Panc1 (cell line): ENCODE data around the gene TENM3. TPM values are rescaled to one million over a fixed set of nuclear protein-coding genes. Genes with fewer than 3 reads are reported as not detected.

Experiments used
- ATAC-seq: fragments of 200-7000 bp; cut with Tn5 transposase; 2 replicates; pipeline ENCODE4 v1.9.1; 2020; ENCODE audit warnings: mild to moderate bottlenecking, moderate library complexity
- BruUV-seq: library from RNA; stranded (reverse); fragments of 400-500 nt; replicated peaks from 2 replicates; lab custom pipeline; 2021; lab: Mats Ljungman, UMichigan
- CTCF ChIA-PET: fragments of 300-600 bp; sonication (Branson Sonifier 250); formaldehyde crosslinking; loops from one replicate; lab custom pipeline; 2022; ENCODE audit warnings: antibody characterized with exemption; lab: Charles Lee
- POLR2A ChIA-PET: fragments of 300-600 bp; sonication (Branson Sonifier 250); formaldehyde crosslinking; loops from one replicate; lab custom pipeline; 2022; ENCODE audit warnings: antibody characterized with exemption; lab: Charles Lee
- DNase-seq: peaks from one replicate; pipeline ENCODE4 v3.0.0-alpha.2; 2010; ENCODE audit warnings: low read depth, low spot score
- H3K27ac ChIP-seq: 2 replicates; pipeline ENCODE4 v1.5.1; 2011; ENCODE audit warnings: mild to moderate bottlenecking, low read length, inconsistent platforms
- H3K27me3 ChIP-seq: fragments of 200-500 bp; sonication (Bioruptor generic); 2 replicates; pipeline ENCODE4 v1.6.0; 2014; ENCODE audit warnings: low read length, inconsistent platforms; ENCODE audit not compliant: control insufficient read depth, insufficient read depth
- H3K36me3 ChIP-seq: fragments of 200-500 bp; sonication (Bioruptor generic); 2 replicates; pipeline ENCODE4 v1.5.1; 2014; ENCODE audit warnings: inconsistent platforms, mild to moderate bottlenecking, low read length, moderate library complexity; ENCODE audit not compliant: control insufficient read depth, insufficient read depth
- H3K4me1 ChIP-seq: 2 replicates; pipeline ENCODE4 v1.5.1; 2011; ENCODE audit warnings: inconsistent platforms, mild to moderate bottlenecking, low read length, moderate library complexity; ENCODE audit not compliant: control insufficient read depth, insufficient read depth
- H3K4me3 ChIP-seq, 2 experiments: 2 replicates each; pipeline ENCODE4 v1.5.1; 2011 to 2012; ENCODE audit warnings: low read depth in 2 of 2, low read length in 2 of 2, mild to moderate bottlenecking in 2 of 2, inconsistent platforms in 1 of 2, moderate library complexity in 1 of 2
- H3K9me3 ChIP-seq: fragments of 200-500 bp; sonication (Bioruptor generic); 2 replicates; pipeline ENCODE4 v1.5.1; 2014; ENCODE audit warnings: low read depth, mild to moderate bottlenecking, inconsistent platforms, low read length, moderate library complexity; ENCODE audit not compliant: control insufficient read depth, insufficient read depth
- CTCF ChIP-seq: fragments of 450-650 bp; IDR thresholded peaks from 2 replicates; pipeline ENCODE4 v1.5.1; 2017; ENCODE audit warnings: mild to moderate bottlenecking
- POLR2AphosphoS5 ChIP-seq: IDR thresholded peaks from 2 replicates; pipeline ENCODE4 v1.6.1; 2012; ENCODE audit warnings: mild to moderate bottlenecking, low read depth, low read length, moderate library complexity
- REST ChIP-seq, 2 experiments: IDR thresholded peaks; 2 replicates each; pipeline ENCODE4 v1.6.1; 2011 to 2012; ENCODE audit warnings: low read depth in 2 of 2, control low read depth in 1 of 2, low read length in 1 of 2, mild to moderate bottlenecking in 1 of 2, moderate library complexity in 1 of 2; ENCODE audit not compliant: insufficient read depth in 1 of 2
- SIN3A ChIP-seq: IDR thresholded peaks from 2 replicates; pipeline ENCODE4 v1.6.1; 2012; ENCODE audit warnings: low read depth, mild to moderate bottlenecking, low read length, moderate library complexity, borderline replicate concordance; ENCODE audit not compliant: insufficient read depth
- TCF7L2 ChIP-seq: IDR thresholded peaks from 2 replicates; pipeline ENCODE4 v1.6.1; 2011; ENCODE audit warnings: mild to moderate bottlenecking, low read depth, low read length, inconsistent platforms
- in situ Hi-C: cut with HindIII; loops from 2 replicates; pipeline ENCODE4 v1.10.0; 2016; ENCODE audit warnings: low sequenced_read_pairs, low pct_unique_long_range_greater_than_20kb
- intact Hi-C: fragments of 100-400 bp; cut with micrococcal nuclease; formaldehyde crosslinking; loops from one replicate; pipeline ENCODE4 v1.10.0; 2022; ENCODE audit not compliant: unreplicated experiment
- total RNA-seq: library from RNA; stranded (reverse); gene quantifications from one replicate; pipeline ENCODE4 v1.2.1, GENCODE V29; 2021; ENCODE audit not compliant: unreplicated experiment

The TENM3 gene
- total RNA-seq, 1 experiment from 2014 or later, result 0.95 TPM

- no peak overlapping the region for H3K4me3 ChIP-seq
- POLR2A ChIA-PET, result no interaction called here
- BruUV-seq, result no TSS peak
- no peak for ATAC-seq
- H3K4me1 ChIP-seq, result no peaks in the 10 kb centered on the region
- no peak for DNase-seq
- H3K27ac ChIP-seq, result no peak overlapping the region
- no peaks in the 10 kb centered on the region for H3K27me3 ChIP-seq
- H3K9me3 ChIP-seq, result no peaks in the 10 kb centered on the region
- CTCF ChIA-PET, result no interaction called here
- H3K36me3 ChIP-seq, result no peaks in the 10 kb centered on the region
- in situ Hi-C loops, result no loop called here
- intact Hi-C loops, result no loop called here
- TF ChIP-seq REST (IDR thresholded peaks at IDR 0.05; ENCODE audit: insufficient read depth in 1 of 2, low read depth in 2 of 2, low read length in 1 of 2) (no peak), SIN3A (no peak), POLR2AphosphoS5 (no peak), CTCF (no peak), TCF7L2 (no peak)
Measured at GRCh38 chr4:182380771-182381181, 137.6 kb downstream of the TENM3 start.

GRCh38 chr4:182382941-182383340, 139.7 kb downstream of the TENM3 start:
- Histone ChIP-seq H3K4me3 (no peak overlapping the region), H3K27ac (no peak overlapping the region), H3K4me1 (no peaks in the 10 kb centered on the region), H3K27me3 (no peaks in the 10 kb centered on the region), H3K9me3 (no peaks in the 10 kb centered on the region), H3K36me3 (no peaks in the 10 kb centered on the region)
- intact Hi-C loops (no loop called here), in situ Hi-C loops (no loop called here)
- ATAC-seq, result no peak
- BruUV-seq, result no TSS peak
- ChIA-PET POLR2A (no interaction called here), CTCF (interaction anchor here (0.6 kb wide), 1 partner anchor 70 kb away, joined by 4 read pairs; no protein-coding TSS in a partner anchor)
- no peak for TF ChIP-seq TCF7L2
- TF ChIP-seq REST (IDR thresholded peaks at IDR 0.05; ENCODE audit: insufficient read depth in 1 of 2, low read depth in 2 of 2, low read length in 1 of 2), result no peak
- TF ChIP-seq CTCF, result no peak
- no peak for TF ChIP-seq POLR2AphosphoS5
- no peak for TF ChIP-seq SIN3A
- DNase-seq, result no peak
